MM.1S (cell line): ENCODE data around the gene CRTC3.

Source experiments
- CTCF ChIP-seq: fragments of 300-600 bp; sonication (generic); IDR thresholded peaks from 2 replicates; pipeline ENCODE4 v1.5.1; 2016; ENCODE audit warnings: antibody characterized with exemption, low read length, mixed read lengths
- EZH2 ChIP-seq: fragments of 300-600 bp; sonication (generic); optimal IDR thresholded peaks from 2 replicates; pipeline ENCODE3; 2017; ENCODE audit warnings: low read depth, mild to moderate bottlenecking, antibody characterized with exemption, low read length, mixed read lengths
- EZH2phosphoT487 ChIP-seq: fragments of 300-600 bp; sonication (generic); IDR thresholded peaks from 2 replicates; pipeline ENCODE4 v1.6.1; 2018; ENCODE audit warnings: antibody characterized with exemption, low read length

GRCh38 chr15:90644526-90644925, 114.8 kb downstream of the CRTC3 start:
- TF ChIP-seq CTCF (no peak), EZH2 (no peak), EZH2phosphoT487 (no peak)
